ENCODE measurements around the gene TARS2.

The TARS2 gene

GRCh38 chr1:150486966-150487762 is at the start of gene TARS2:
TARS2 (plus strand) TSS chr1:150487419; CDS start chr1:150487451, 32 bp downstream.
- peak; percentile 98 for DNase-seq (ENCODE audit: low spot score)

- no peak for DNase-seq (ENCODE audit: low spot score)
Measured at GRCh38 chr1:150441121-150441520, 46.1 kb upstream of the TARS2 start.

GRCh38 chr1:150444232-150444631 is 43.0 kb upstream of the TARS2 start:
- DNase-seq (ENCODE audit: low spot score), result no peak

- no peak for DNase-seq (ENCODE audit: low spot score)
Measured at GRCh38 chr1:150456146-150456647, 31.0 kb upstream of the TARS2 start.

- DNase-seq (ENCODE audit: low spot score), result peak; percentile 76
Measured at GRCh38 chr1:150464422-150464826, 22.8 kb upstream of the TARS2 start.

- no peak for DNase-seq (ENCODE audit: low spot score)
Measured at GRCh38 chr1:150466964-150467363, 20.3 kb upstream of the TARS2 start.

GRCh38 chr1:150469291-150469690 is 17.9 kb upstream of the TARS2 start:
- DNase-seq (ENCODE audit: low spot score), result no peak

- DNase-seq (ENCODE audit: low spot score), result no peak
Measured at GRCh38 chr1:150472601-150473200, 14.5 kb upstream of the TARS2 start.

GRCh38 chr1:150473659-150474058 is 13.6 kb upstream of the TARS2 start:
- DNase-seq (ENCODE audit: low spot score), result no peak

GRCh38 chr1:150474869-150475268 is 12.3 kb upstream of the TARS2 start:
- no peak for DNase-seq (ENCODE audit: low spot score)

- no peak for DNase-seq (ENCODE audit: low spot score)
Measured at GRCh38 chr1:150476754-150477153, 10.5 kb upstream of the TARS2 start.

- no peak for DNase-seq (ENCODE audit: low spot score)
Measured at GRCh38 chr1:150477320-150477719, 9.9 kb upstream of the TARS2 start.

- no peak for DNase-seq (ENCODE audit: low spot score)
Measured at GRCh38 chr1:150477733-150478132, 9.5 kb upstream of the TARS2 start.

GRCh38 chr1:150479370-150479769 is 7.8 kb upstream of the TARS2 start:
- DNase-seq (ENCODE audit: low spot score), result no peak

GRCh38 chr1:150479927-150480352 is 7.3 kb upstream of the TARS2 start:
- no peak for DNase-seq (ENCODE audit: low spot score)

GRCh38 chr1:150484431-150484830 is 2.8 kb upstream of the TARS2 start:
- DNase-seq (ENCODE audit: low spot score), result peak; percentile 47

- peak; percentile 61 for DNase-seq (ENCODE audit: low spot score)
Measured at GRCh38 chr1:150484861-150485260, 2.4 kb upstream of the TARS2 start.

GRCh38 chr1:150487763-150488115 is 520 bp downstream of the TARS2 start:
- no peak for DNase-seq (ENCODE audit: low spot score)

- no peak for DNase-seq (ENCODE audit: low spot score)
Measured at GRCh38 chr1:150493175-150493574, 6.0 kb downstream of the TARS2 start.

- DNase-seq (ENCODE audit: low spot score), result no peak
Measured at GRCh38 chr1:150498342-150498741, 11.1 kb downstream of the TARS2 start.

- DNase-seq (ENCODE audit: low spot score), result no peak
Measured at GRCh38 chr1:150505431-150505830, 18.2 kb downstream of the TARS2 start.

- DNase-seq (ENCODE audit: low spot score), result peak; percentile 92
Measured at GRCh38 chr1:150507912-150508864, 21.0 kb downstream of the TARS2 start, which contains the start of gene ECM1. ECM1 (plus strand) TSS chr1:150508109; CDS start chr1:150508210, 101 bp downstream.
